IPS DF 4.7 (cell line): ENCODE measurements around the gene FOXP1.
A peak's percentile ranks its signal among the peaks of the same experiment; 100 is the strongest.

Source experiments
- DNase-seq: peaks from one replicate; pipeline ENCODE4 v3.0.0-alpha.2; 2013; ENCODE audit warnings: low spot score; ENCODE audit errors: extremely low read depth

FOXP1 gene

GRCh38 chr3:71402280-71402679, 181.2 kb downstream of the FOXP1 start:
- no peak for DNase-seq

GRCh38 chr3:71401695-71402231, 181.8 kb downstream of the FOXP1 start:
- no peak for DNase-seq

- DNase-seq, result no peak
Measured at GRCh38 chr3:71400986-71401451, 182.5 kb downstream of the FOXP1 start.

- DNase-seq, result no peak
Measured at GRCh38 chr3:71399478-71399877, 184.1 kb downstream of the FOXP1 start.

- DNase-seq, result no peak
Measured at GRCh38 chr3:71398157-71398836, 185.2 kb downstream of the FOXP1 start.

GRCh38 chr3:71397726-71398125, 185.8 kb downstream of the FOXP1 start:
- no peak for DNase-seq

- no peak for DNase-seq
Measured at GRCh38 chr3:71397046-71397445, 186.5 kb downstream of the FOXP1 start.

- no peak for DNase-seq
Measured at GRCh38 chr3:71395927-71396695, 187.4 kb downstream of the FOXP1 start.

GRCh38 chr3:71395470-71395869, 188.1 kb downstream of the FOXP1 start:
- DNase-seq, result no peak

GRCh38 chr3:71393745-71394144, 189.8 kb downstream of the FOXP1 start:
- no peak for DNase-seq

GRCh38 chr3:71393093-71393492, 190.4 kb downstream of the FOXP1 start:
- DNase-seq, result no peak

- no peak for DNase-seq
Measured at GRCh38 chr3:71392251-71392650, 191.3 kb downstream of the FOXP1 start.

- DNase-seq, result no peak
Measured at GRCh38 chr3:71391361-71391760, 192.2 kb downstream of the FOXP1 start.

- DNase-seq, result peak; percentile 46
Measured at GRCh38 chr3:71389911-71390573, 193.5 kb downstream of the FOXP1 start.

GRCh38 chr3:71389191-71389590, 194.3 kb downstream of the FOXP1 start:
- DNase-seq, result no peak

- no peak for DNase-seq
Measured at GRCh38 chr3:71388535-71389120, 194.9 kb downstream of the FOXP1 start.

GRCh38 chr3:71387586-71387985, 195.9 kb downstream of the FOXP1 start:
- DNase-seq, result no peak

- DNase-seq, result no peak
Measured at GRCh38 chr3:71384837-71385716, 198.5 kb downstream of the FOXP1 start.

- no peak for DNase-seq
Measured at GRCh38 chr3:71384388-71384787, 199.1 kb downstream of the FOXP1 start.

GRCh38 chr3:71380096-71380495, 203.4 kb downstream of the FOXP1 start:
- no peak for DNase-seq

GRCh38 chr3:71378509-71378908, 205.0 kb downstream of the FOXP1 start:
- no peak for DNase-seq
